ENCODE results near the gene SGF29. TPM values are rescaled to one million over a fixed set of nuclear protein-coding genes. Genes with fewer than 3 reads are reported as not detected.
A peak's percentile ranks its signal among the peaks of the same experiment; 100 is the strongest.
"Not testable (repeated sequence)": the region's sequence is repeated elsewhere in the genome, so short reads cannot be mapped to it uniquely, and the experiment has no call there.

The SGF29 gene
- total RNA-seq, 4 donors from 2014 or later: 20.3 to 45.1 (median 35.3) TPM

DNA sequence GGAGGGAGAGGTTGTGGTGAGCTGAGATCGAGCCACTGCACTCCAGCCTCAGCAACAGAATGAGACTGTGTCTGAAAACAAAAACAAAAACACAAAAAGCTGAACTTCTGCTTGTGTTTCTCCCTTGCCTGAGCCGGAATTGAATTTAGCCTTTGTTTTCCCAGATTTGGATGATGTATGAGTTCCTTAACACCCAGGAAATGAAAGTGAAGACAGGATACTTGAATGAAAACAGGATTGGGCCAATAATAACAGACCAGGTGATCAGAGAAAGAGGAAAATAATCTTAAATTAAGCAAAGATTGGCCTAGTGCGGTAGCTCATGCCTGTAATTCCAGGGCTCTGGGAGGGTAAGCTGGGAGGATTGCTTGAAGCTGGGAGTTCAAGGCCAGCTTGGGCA is 13.4 kb upstream of the SGF29 start:
- Histone ChIP-seq H3K9me3 (no peaks in the 10 kb centered on the region), H3K27me3 (no peaks in the 10 kb centered on the region), H3K27ac (peak overlapping the region in 2 of 4 donors; percentile 91 to 93), H3K36me3 (peaks cover 0 to 13% of the 10 kb centered on the region in 2 donors), H3K4me1 (peaks cover 0 to 47% (median 8%) of the 10 kb centered on the region in 3 donors), H3K4me3 (no peak overlapping the region)
- TF ChIP-seq, protein P1, sequence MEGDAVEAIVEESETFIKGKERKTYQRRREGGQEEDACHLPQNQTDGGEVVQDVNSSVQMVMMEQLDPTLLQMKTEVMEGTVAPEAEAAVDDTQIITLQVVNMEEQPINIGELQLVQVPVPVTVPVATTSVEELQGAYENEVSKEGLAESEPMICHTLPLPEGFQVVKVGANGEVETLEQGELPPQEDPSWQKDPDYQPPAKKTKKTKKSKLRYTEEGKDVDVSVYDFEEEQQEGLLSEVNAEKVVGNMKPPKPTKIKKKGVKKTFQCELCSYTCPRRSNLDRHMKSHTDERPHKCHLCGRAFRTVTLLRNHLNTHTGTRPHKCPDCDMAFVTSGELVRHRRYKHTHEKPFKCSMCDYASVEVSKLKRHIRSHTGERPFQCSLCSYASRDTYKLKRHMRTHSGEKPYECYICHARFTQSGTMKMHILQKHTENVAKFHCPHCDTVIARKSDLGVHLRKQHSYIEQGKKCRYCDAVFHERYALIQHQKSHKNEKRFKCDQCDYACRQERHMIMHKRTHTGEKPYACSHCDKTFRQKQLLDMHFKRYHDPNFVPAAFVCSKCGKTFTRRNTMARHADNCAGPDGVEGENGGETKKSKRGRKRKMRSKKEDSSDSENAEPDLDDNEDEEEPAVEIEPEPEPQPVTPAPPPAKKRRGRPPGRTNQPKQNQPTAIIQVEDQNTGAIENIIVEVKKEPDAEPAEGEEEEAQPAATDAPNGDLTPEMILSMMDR (IDR thresholded peaks at IDR 0.05): no peak
- TF ChIP-seq POLR2AphosphoS5 (IDR thresholded peaks at IDR 0.05): no peak
- TF ChIP-seq POLR2A (IDR thresholded peaks at IDR 0.05): no peak
- no peak for TF ChIP-seq EP300 (IDR thresholded peaks at IDR 0.05)
- no peak for ATAC-seq
- 83 to 100% methylated on average over 1 to 2 of the region's 3 CpGs for WGBS, 2 donors (ENCODE audit: low coverage in 1 of 2)

DNA sequence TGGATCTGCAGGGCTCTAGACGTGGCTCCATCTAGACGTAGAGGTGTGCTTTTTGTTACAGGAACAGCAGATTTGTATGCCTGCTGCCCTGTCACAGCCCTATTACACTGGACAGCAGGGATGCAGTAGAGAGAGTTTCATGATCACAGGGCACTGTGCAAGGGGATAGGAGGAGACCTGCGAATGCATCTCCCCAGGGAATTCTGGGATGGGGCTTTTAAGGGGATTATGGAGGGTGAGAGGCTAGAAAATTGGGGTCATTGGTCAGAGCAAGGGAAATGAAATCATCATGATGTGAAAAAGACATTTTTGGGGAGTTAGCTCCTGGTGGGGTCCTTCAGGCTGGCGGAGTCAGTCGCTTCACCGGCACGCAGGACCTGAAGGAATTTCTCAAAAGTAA is 11.1 kb upstream of the SGF29 start:
- Histone ChIP-seq H3K27ac (no peak overlapping the region), H3K4me3 (no peak overlapping the region), H3K27me3 (no peaks in the 10 kb centered on the region), H3K4me1 (peaks cover 0 to 25% (median 0%) of the 10 kb centered on the region in 3 donors), H3K9me3 (no peaks in the 10 kb centered on the region), H3K36me3 (no peaks in the 10 kb centered on the region)
- WGBS, 2 donors (ENCODE audit: low coverage in 1 of 2): 90 to 97% methylated on average over 3 to 5 of the region's 7 CpGs
- no peak for TF ChIP-seq EP300 (IDR thresholded peaks at IDR 0.05)
- no peak for TF ChIP-seq POLR2AphosphoS5 (IDR thresholded peaks at IDR 0.05)
- no peak for TF ChIP-seq POLR2A (IDR thresholded peaks at IDR 0.05)
- TF ChIP-seq, protein P1 (IDR thresholded peaks at IDR 0.05): no peak
- ATAC-seq: no peak

DNA sequence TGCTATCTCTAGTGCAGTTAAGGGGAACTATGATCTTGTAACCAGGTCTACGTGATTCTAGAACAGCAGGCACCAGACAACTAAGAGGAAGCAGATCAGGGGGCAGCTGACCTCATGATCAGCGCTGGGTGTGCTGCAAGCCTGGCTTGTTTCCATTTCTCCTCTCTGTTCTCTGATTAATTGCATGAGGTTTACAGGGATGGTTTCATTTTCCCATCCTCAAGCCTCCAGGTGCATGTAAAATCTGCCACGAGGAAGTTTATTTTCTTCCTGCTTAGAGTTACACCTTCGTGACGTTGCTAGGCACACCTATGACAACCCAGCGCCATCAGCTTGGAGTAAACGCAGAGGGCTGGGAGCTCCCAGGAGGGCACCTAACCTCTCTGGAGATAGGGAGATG is 10.6 kb upstream of the SGF29 start:
- Histone ChIP-seq H3K36me3 (no peaks in the 10 kb centered on the region), H3K27ac (no peak overlapping the region), H3K9me3 (no peaks in the 10 kb centered on the region), H3K4me1 (peaks cover 0 to 21% (median 0%) of the 10 kb centered on the region in 3 donors), H3K4me3 (no peak overlapping the region), H3K27me3 (no peaks in the 10 kb centered on the region)
- 29 to 73% methylated on average over 2 to 7 of the region's 7 CpGs for WGBS, 2 donors (ENCODE audit: low coverage in 1 of 2)
- no peak for ATAC-seq
- no peak for TF ChIP-seq EP300 (IDR thresholded peaks at IDR 0.05)
- no peak for TF ChIP-seq POLR2AphosphoS5 (IDR thresholded peaks at IDR 0.05)
- no peak for TF ChIP-seq POLR2A (IDR thresholded peaks at IDR 0.05)
- TF ChIP-seq, protein P1 (IDR thresholded peaks at IDR 0.05): no peak

DNA sequence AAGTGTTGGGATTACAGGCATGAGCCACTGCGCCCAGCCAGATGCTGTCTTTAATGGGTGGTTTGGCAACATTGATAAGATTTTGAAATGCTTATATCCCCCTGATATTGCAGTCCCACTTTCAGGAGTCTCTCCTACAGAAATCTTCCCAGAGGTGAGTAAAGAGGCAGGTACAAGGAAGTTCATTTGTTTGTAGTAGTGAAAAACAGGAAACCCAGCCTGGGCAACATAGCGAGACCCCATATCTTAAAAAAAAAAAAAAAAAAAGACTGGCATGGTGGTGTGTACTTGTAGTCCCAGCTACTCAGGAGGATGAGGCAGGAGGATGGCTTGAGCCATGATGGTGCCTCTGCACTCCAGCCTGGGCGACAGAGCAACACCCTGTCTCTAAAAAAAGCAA is 8.7 kb upstream of the SGF29 start:
- Histone ChIP-seq H3K4me3 (no peak overlapping the region), H3K36me3 (no peaks in the 10 kb centered on the region), H3K9me3 (no peaks in the 10 kb centered on the region), H3K4me1 (peaks cover 0 to 6% (median 0%) of the 10 kb centered on the region in 3 donors), H3K27me3 (peaks cover 5% of the 10 kb centered on the region), H3K27ac (no peak overlapping the region)
- ATAC-seq: no peak
- 67 to 74% methylated on average over 1 to 2 of the region's 3 CpGs for WGBS, 2 donors (ENCODE audit: low coverage in 1 of 2)
- TF ChIP-seq, protein P1 (IDR thresholded peaks at IDR 0.05): no peak
- TF ChIP-seq EP300 (IDR thresholded peaks at IDR 0.05) (no peak), POLR2A (IDR thresholded peaks at IDR 0.05) (no peak), POLR2AphosphoS5 (IDR thresholded peaks at IDR 0.05) (no peak)

DNA sequence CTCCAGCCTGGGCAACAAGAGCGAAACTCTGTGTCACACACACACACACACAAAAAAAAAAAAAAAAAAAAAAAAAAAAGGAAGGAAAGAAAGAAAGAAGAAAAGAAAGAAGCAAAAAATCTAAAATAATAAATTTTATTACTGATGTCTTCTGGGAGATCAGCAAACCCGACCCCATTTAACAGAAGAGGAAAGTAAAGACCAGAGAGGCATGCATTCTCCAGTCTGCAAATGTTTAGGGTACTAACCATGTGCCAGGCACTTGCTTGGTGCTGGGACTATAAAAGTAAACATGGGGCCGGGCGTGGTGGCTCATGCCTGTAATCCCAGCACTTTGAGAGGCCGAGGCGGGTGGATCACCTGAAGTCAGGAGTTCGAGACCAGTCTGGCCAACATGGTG is 7.8 kb upstream of the SGF29 start:
- WGBS, 2 donors (ENCODE audit: low coverage in 1 of 2): 91% methylated on average over 6 of the region's 7 CpGs; no CpG with 5 or more reads in 1 of the 2 donors

More for the DNA sequence above, 7.8 kb upstream of the SGF29 start:
- H3K36me3 ChIP-seq, H3K27me3 ChIP-seq, H3K4me3 ChIP-seq, ATAC-seq, H3K4me1 ChIP-seq, H3K27ac ChIP-seq, H3K9me3 ChIP-seq: not testable (repeated sequence)
